Body of pancreas (tissue), 4 donors: ENCODE measurements around the gene OR7C2.

Experiments used
- CTCF ChIP-seq, 7 experiments: fragments of 450-650 bp in 4 of 7; fragments of 200-600 bp in 3 of 7; sonication (generic) in 3 of 7; IDR thresholded peaks; one replicate each; pipeline ENCODE4 v1.5.1; 2016 to 2019; ENCODE audit warnings: antibody characterized with exemption in 7 of 7
- POLR2A ChIP-seq, 3 donors: fragments of 450-650 bp; IDR thresholded peaks; one replicate each; pipeline ENCODE4 v1.6.1; 2016; ENCODE audit warnings: antibody characterized with exemption in 3 of 3, mild to moderate bottlenecking in 2 of 3

- TF ChIP-seq POLR2A (IDR thresholded peaks at IDR 0.05) (no peak), CTCF (IDR thresholded peaks at IDR 0.05) (no peak)
These were observed 12.9 kb downstream of the OR7C2 start for GRCh38 chr19:14954071-14954655.
